Measurements from ENCODE around the gene ERN2. TPM values are rescaled to one million over a fixed set of nuclear protein-coding genes. Genes with fewer than 3 reads are reported as not detected.
"Not testable (repeated sequence)": the region's sequence is repeated elsewhere in the genome, so short reads cannot be mapped to it uniquely, and the experiment has no call there.

ERN2 gene
- total RNA-seq, result not detected in 2 replicates

GRCh38 chr16:23712976-23713375, at the start of gene ERN2:
TSS of gene ERN2 (minus strand) at chr16:23713222. CDS start at chr16:23713187, 35 bp downstream.
- H3K9me3 Mint-ChIP-seq, result peaks cover 10% of the 10 kb centered on the region
- DNase-seq (ENCODE audit: low spot score), result no peak
- H3K4me1 Mint-ChIP-seq (ENCODE audit: low read depth), result no peaks in the 10 kb centered on the region
- no peaks in the 10 kb centered on the region for H3K36me3 Mint-ChIP-seq (ENCODE audit: low read depth)
- H3K4me3 Mint-ChIP-seq (ENCODE audit: low read depth), result no peak within 1 kb of the TSS
- H3K27ac Mint-ChIP-seq, result no peak within 1 kb of the TSS
- intact Hi-C loops (cut with micrococcal nuclease), result no loop called here
- peaks cover 32% of the 10 kb centered on the region for H3K27me3 Mint-ChIP-seq (ENCODE audit: low read depth)

GRCh38 chr16:23757937-23758619, 45.1 kb upstream of the ERN2 start:
- Mint-ChIP-seq H3K27ac (no peak overlapping the region), H3K36me3 (ENCODE audit: low read depth) (no peaks in the 10 kb centered on the region), H3K9me3 (no peaks in the 10 kb centered on the region), H3K4me1 (ENCODE audit: low read depth) (no peaks in the 10 kb centered on the region), H3K4me3 (ENCODE audit: low read depth) (no peak overlapping the region), H3K27me3 (ENCODE audit: low read depth) (peaks cover 45% of the 10 kb centered on the region)
- DNase-seq (ENCODE audit: low spot score), result no peak
- intact Hi-C loops (cut with micrococcal nuclease), result no loop called here

GRCh38 chr16:23757116-23757515, 44.1 kb upstream of the ERN2 start:
- Mint-ChIP-seq H3K27ac (no peak overlapping the region), H3K9me3 (no peaks in the 10 kb centered on the region), H3K36me3 (ENCODE audit: low read depth) (no peaks in the 10 kb centered on the region), H3K27me3 (ENCODE audit: low read depth) (peaks cover 53% of the 10 kb centered on the region), H3K4me1 (ENCODE audit: low read depth) (no peaks in the 10 kb centered on the region), H3K4me3 (ENCODE audit: low read depth) (no peak overlapping the region)
- intact Hi-C loops (cut with micrococcal nuclease), result no loop called here
- no peak for DNase-seq (ENCODE audit: low spot score)

- Mint-ChIP-seq H3K4me3 (ENCODE audit: low read depth) (no peak overlapping the region), H3K36me3 (ENCODE audit: low read depth) (no peaks in the 10 kb centered on the region), H3K9me3 (no peaks in the 10 kb centered on the region), H3K27ac (no peak overlapping the region), H3K4me1 (ENCODE audit: low read depth) (no peaks in the 10 kb centered on the region), H3K27me3 (ENCODE audit: low read depth) (peaks cover 51% of the 10 kb centered on the region)
- intact Hi-C loops (cut with micrococcal nuclease), result no loop called here
- no peak for DNase-seq (ENCODE audit: low spot score)
These were observed 42.4 kb upstream of the ERN2 start for GRCh38 chr16:23755484-23755809.

- peaks cover 48% of the 10 kb centered on the region for H3K27me3 Mint-ChIP-seq (ENCODE audit: low read depth)
- H3K9me3 Mint-ChIP-seq, result no peaks in the 10 kb centered on the region
These were observed 41.8 kb upstream of the ERN2 start, which contains the start of gene CHP2 for GRCh38 chr16:23754594-23755483. TSS of gene CHP2 (plus strand) at chr16:23755026. CDS start at chr16:23755050, 24 bp downstream.

GRCh38 chr16:23753908-23754593, 41.0 kb upstream of the ERN2 start:
- no peaks in the 10 kb centered on the region for H3K4me1 Mint-ChIP-seq (ENCODE audit: low read depth)
- no peak overlapping the region for H3K27ac Mint-ChIP-seq
- intact Hi-C loops (cut with micrococcal nuclease), result no loop called here
- DNase-seq (ENCODE audit: low spot score), result no peak
- no peaks in the 10 kb centered on the region for H3K36me3 Mint-ChIP-seq (ENCODE audit: low read depth)
- H3K27me3 Mint-ChIP-seq (ENCODE audit: low read depth), result peaks cover 50% of the 10 kb centered on the region
- H3K4me3 Mint-ChIP-seq (ENCODE audit: low read depth), result no peak overlapping the region
- H3K9me3 Mint-ChIP-seq, result no peaks in the 10 kb centered on the region

More at GRCh38 chr16:23754594-23755483, 41.8 kb upstream of the ERN2 start, which contains the start of gene CHP2:
- Mint-ChIP-seq H3K36me3 (ENCODE audit: low read depth) (no peaks in the 10 kb centered on the region), H3K4me1 (ENCODE audit: low read depth) (no peaks in the 10 kb centered on the region), H3K27ac (no peak within 1 kb of the TSS), H3K4me3 (ENCODE audit: low read depth) (no peak within 1 kb of the TSS)
- DNase-seq (ENCODE audit: low spot score), result no peak
- intact Hi-C loops (cut with micrococcal nuclease), result no loop called here

DNA sequence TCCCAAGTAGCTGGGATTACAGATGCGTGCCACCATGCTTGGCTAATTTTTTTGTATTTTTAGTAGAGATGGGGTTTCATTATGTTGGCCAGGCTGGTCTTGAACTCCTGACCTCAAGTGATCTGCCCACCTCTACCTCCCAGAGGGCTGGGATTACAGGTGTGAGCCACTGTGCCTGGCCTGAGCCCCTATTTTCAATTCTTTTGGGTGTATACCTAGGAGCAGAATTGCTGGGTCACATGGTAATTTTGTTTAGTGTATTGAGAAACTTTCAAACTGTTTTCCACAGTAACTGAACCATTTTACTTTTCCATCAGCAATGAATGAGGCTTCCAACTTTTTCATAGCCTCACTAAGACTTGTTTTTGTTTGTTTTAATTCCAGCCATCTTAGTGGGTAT, 38.0 kb upstream of the ERN2 start:
- DNase-seq (ENCODE audit: low spot score); intact Hi-C loops (cut with micrococcal nuclease); H3K4me3 Mint-ChIP-seq (ENCODE audit: low read depth); H3K36me3 Mint-ChIP-seq (ENCODE audit: low read depth); H3K27ac Mint-ChIP-seq; H3K4me1 Mint-ChIP-seq (ENCODE audit: low read depth); H3K9me3 Mint-ChIP-seq: not testable (repeated sequence)
- peaks cover 35% of the 10 kb centered on the region for H3K27me3 Mint-ChIP-seq (ENCODE audit: low read depth)

GRCh38 chr16:23748630-23749029, 35.6 kb upstream of the ERN2 start:
- Mint-ChIP-seq H3K4me1 (ENCODE audit: low read depth) (no peaks in the 10 kb centered on the region), H3K9me3 (no peaks in the 10 kb centered on the region), H3K27me3 (ENCODE audit: low read depth) (peaks cover 27% of the 10 kb centered on the region), H3K27ac (no peak overlapping the region), H3K36me3 (ENCODE audit: low read depth) (no peaks in the 10 kb centered on the region), H3K4me3 (ENCODE audit: low read depth) (no peak overlapping the region)
- intact Hi-C loops (cut with micrococcal nuclease), result no loop called here
- no peak for DNase-seq (ENCODE audit: low spot score)

DNA sequence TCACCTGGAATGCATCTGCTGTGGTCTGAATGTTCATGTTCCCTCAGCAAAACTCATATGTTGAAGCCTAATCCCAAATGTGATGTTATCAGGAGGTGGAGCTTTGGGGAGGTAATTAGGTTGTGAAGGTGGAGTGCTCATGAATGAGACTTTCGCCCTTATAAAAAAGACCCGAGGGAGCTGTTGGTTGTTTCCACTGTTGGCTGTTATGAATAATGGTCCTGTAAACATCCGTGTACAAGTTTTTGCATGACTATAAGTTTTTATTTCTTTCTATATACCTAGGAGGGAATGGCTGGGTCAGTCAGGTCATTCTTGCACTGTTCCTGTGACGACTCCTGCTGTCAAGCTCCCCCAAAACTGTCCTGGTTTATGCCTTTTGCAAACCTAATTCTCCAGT, 32.2 kb upstream of the ERN2 start:
- no peaks in the 10 kb centered on the region for H3K9me3 Mint-ChIP-seq
- no peaks in the 10 kb centered on the region for H3K4me1 Mint-ChIP-seq (ENCODE audit: low read depth)
- no peaks in the 10 kb centered on the region for H3K36me3 Mint-ChIP-seq (ENCODE audit: low read depth)
- peaks cover 29% of the 10 kb centered on the region for H3K27me3 Mint-ChIP-seq (ENCODE audit: low read depth)
- H3K27ac Mint-ChIP-seq, result no peak overlapping the region
- intact Hi-C loops (cut with micrococcal nuclease), result no loop called here
- DNase-seq (ENCODE audit: low spot score), result no peak
- H3K4me3 Mint-ChIP-seq (ENCODE audit: low read depth), result no peak overlapping the region

GRCh38 chr16:23742766-23743165, 29.7 kb upstream of the ERN2 start:
- DNase-seq (ENCODE audit: low spot score), result no peak
- Mint-ChIP-seq H3K27me3 (ENCODE audit: low read depth) (peaks cover 27% of the 10 kb centered on the region), H3K9me3 (no peaks in the 10 kb centered on the region), H3K4me3 (ENCODE audit: low read depth) (no peak overlapping the region), H3K4me1 (ENCODE audit: low read depth) (no peaks in the 10 kb centered on the region), H3K36me3 (ENCODE audit: low read depth) (no peaks in the 10 kb centered on the region), H3K27ac (no peak overlapping the region)
- intact Hi-C loops (cut with micrococcal nuclease), result no loop called here

DNA sequence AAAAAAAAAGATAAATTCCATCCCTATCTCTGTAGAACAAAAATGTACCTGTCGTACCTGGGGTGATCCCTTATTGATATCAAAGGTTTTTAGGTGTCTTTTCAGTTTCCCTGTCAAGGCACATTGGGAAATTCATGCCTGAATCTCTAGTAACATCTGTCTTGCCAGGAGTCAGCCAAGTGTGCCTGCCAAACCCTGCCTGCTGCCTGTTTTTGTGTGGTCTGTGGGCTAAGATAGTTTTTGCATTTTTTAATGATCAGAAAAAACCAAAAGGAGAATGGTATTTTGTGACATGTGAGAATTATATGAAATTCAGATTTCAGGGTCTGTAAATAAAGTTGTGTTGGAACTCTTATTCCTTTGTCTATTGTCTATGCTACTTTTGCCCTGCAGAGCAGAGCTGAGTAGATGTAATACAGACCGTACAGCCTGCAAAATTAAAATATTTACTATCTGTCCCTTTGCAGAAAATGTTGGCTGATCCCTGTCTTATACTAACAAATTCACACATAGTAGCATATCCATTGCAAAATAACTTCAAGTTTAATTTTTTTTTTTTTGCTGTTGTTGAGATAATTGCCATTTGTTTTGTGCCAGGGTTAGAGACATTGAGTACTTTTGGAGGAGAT, 28.8 kb upstream of the ERN2 start:
- H3K4me3 Mint-ChIP-seq (ENCODE audit: low read depth), result no peak overlapping the region
- DNase-seq (ENCODE audit: low spot score), result no peak
- no peak overlapping the region for H3K27ac Mint-ChIP-seq
- no peaks in the 10 kb centered on the region for H3K9me3 Mint-ChIP-seq
- no peaks in the 10 kb centered on the region for H3K36me3 Mint-ChIP-seq (ENCODE audit: low read depth)
- H3K4me1 Mint-ChIP-seq (ENCODE audit: low read depth), result no peaks in the 10 kb centered on the region
- intact Hi-C loops (cut with micrococcal nuclease), result no loop called here
- peaks cover 24% of the 10 kb centered on the region for H3K27me3 Mint-ChIP-seq (ENCODE audit: low read depth)

GRCh38 chr16:23739516-23739915, 26.5 kb upstream of the ERN2 start:
- intact Hi-C loops (cut with micrococcal nuclease), result loop anchor here (10.0 kb wide), 1 partner anchor 295 kb away; no protein-coding TSS in a partner anchor
- Mint-ChIP-seq H3K4me1 (ENCODE audit: low read depth) (peaks cover 4% of the 10 kb centered on the region), H3K27ac (no peak overlapping the region), H3K4me3 (ENCODE audit: low read depth) (no peak overlapping the region), H3K27me3 (ENCODE audit: low read depth) (peaks cover 16% of the 10 kb centered on the region), H3K9me3 (no peaks in the 10 kb centered on the region), H3K36me3 (ENCODE audit: low read depth) (no peaks in the 10 kb centered on the region)
- DNase-seq (ENCODE audit: low spot score), result no peak
